SJSA1 (cell line): ENCODE measurements around the gene GRID2. TPM values are rescaled to one million over a fixed set of nuclear protein-coding genes. Genes with fewer than 3 reads are reported as not detected.

Experiments used
- DNase-seq, 2 experiments: peaks; one replicate each; pipeline ENCODE4 v3.0.0-alpha.2; 2015 to 2020; ENCODE audit warnings: low spot score in 2 of 2, low read depth in 1 of 2
- H3K27ac ChIP-seq: fragments of 250-450 bp; sonication (Bioruptor Pico); 2 replicates; pipeline ENCODE4 v1.5.1; 2020; ENCODE audit warnings: mild to moderate bottlenecking, moderate library complexity
- H3K27me3 ChIP-seq: fragments of 250-450 bp; sonication (Bioruptor Pico); replicated peaks from 2 replicates; pipeline ENCODE4 v1.5.1; 2020; ENCODE audit warnings: mild to moderate bottlenecking, moderate library complexity
- H3K36me3 ChIP-seq: fragments of 250-450 bp; sonication (Bioruptor Pico); 2 replicates; pipeline ENCODE4 v1.5.1; 2020; ENCODE audit warnings: mild to moderate bottlenecking
- H3K4me1 ChIP-seq: fragments of 250-450 bp; sonication (Bioruptor Pico); replicated peaks from 2 replicates; pipeline ENCODE4 v1.6.1; 2021; ENCODE audit warnings: mild to moderate bottlenecking
- H3K4me3 ChIP-seq: fragments of 250-450 bp; sonication (Bioruptor Pico); 2 replicates; pipeline ENCODE4 v1.5.1; 2020; ENCODE audit warnings: mild to moderate bottlenecking
- H3K9me3 ChIP-seq: fragments of 250-450 bp; sonication (Bioruptor Pico); replicated peaks from 2 replicates; pipeline ENCODE4 v1.5.1; 2020; ENCODE audit warnings: mild to moderate bottlenecking
- total RNA-seq: library from RNA; depleted of rRNA; stranded (reverse); fragments of >200 nt; shearing (Covaris generic); gene quantifications from 2 replicates; pipeline ENCODE4 v1.2.3, GENCODE V29; 2014; rRNA removed

GRID2 gene
- total RNA-seq = not detected in 2 replicates

DNA sequence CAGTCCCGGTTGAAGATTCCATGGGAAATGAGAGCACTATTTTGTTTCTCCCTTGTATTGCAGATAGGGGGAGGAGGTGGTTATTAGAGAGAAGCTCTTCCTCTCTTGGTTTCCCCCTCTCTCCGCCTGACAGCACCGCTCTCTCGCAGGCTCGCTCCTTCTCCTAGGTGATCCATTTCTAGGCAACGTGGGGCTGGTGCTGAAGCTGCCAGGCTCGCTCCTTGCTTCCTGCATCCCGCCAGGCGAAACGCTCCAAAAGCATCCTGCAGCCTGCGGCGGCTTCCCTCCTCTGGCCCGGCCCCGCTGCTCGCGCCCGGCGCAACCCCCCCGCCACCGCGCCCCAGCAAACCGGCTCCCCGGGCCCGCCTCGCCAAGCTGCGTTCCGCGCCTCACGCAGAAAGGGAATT lies at the start of gene GRID2:
TSS of gene GRID2 (plus strand) at position 346 of the 407 bp plus-strand sequence.
- Histone ChIP-seq H3K4me1 (peaks cover 12% of the 10 kb centered on the region), H3K9me3 (no peaks in the 10 kb centered on the region), H3K36me3 (no peaks in the 10 kb centered on the region), H3K27ac (no peak within 1 kb of the TSS), H3K4me3 (no peak within 1 kb of the TSS), H3K27me3 (peaks cover 63% of the 10 kb centered on the region)
- peak in 1 of 2 experiments; percentile 7 for DNase-seq

DNA sequence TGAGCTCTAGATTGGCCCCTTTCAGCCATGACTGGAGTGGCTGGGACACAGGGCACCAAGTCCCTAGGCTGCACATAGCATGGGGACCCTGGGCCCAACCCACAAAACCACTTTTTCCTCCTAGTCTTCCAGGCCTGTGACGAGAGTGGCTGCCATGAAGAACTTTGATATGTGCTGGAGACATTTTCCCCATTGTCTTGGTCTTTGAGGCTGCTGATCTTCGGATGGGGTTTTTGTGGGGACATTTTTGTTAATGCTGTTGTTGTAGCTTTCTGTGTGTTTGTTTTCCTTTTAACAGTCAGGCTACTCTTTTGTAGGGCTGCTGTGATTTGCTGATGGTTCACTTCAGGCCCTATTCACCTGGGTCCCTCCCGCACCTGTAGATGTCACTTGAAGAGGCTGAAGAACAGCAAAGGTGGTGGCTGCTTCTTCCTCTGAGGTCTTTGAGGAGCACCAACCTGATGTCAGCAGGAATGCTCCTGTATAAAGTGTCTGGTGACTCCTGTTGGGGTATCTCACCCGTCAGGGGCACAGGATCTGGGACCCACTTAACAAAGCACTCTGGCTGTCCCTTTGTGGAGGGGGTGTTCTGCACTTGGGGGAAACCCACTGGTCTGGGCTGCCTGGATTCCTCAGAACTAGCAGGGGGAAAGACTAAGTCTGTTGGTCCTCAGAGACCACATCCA lies 49.6 kb upstream of the GRID2 start:
- Histone ChIP-seq H3K36me3 (no peaks in the 10 kb centered on the region), H3K4me1 (no peaks in the 10 kb centered on the region), H3K9me3 (no peaks in the 10 kb centered on the region), H3K27ac (no peak overlapping the region), H3K27me3 (no peaks in the 10 kb centered on the region), H3K4me3 (no peak overlapping the region)
- no peak for DNase-seq

DNA sequence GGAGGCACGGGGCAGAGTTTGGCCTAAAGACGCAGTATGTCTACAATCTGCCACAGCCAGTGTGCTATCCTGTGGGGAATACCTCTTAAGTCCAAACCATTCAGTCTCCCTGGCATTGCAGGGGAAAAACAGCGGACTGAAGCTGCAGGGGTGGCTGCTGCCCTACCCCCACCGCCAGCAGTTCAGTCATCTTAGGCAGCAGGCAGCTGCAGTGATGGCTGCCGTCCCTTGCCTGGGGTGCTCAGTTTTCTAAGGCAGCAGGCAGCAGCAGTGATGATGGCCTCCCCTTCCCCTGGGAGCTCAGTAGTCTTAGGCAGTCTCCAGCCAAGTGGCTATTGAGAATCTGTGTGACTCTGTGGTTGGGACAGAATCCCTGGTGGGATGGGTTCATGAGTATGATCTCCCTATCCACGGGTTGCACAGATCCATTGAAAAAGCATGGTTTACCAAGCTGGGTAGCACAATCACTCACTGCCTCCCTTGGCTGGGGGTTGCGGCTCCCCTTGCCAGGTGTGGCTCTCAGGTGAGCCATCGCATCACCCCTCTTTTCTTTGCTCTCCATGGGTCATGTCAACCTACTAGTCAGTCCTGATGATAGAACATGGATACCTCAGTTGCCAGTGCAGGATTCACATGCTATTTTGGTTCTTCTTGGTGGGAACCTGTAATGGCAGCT lies 48.9 kb upstream of the GRID2 start:
- Histone ChIP-seq H3K27ac (no peak overlapping the region), H3K4me3 (no peak overlapping the region), H3K27me3 (no peaks in the 10 kb centered on the region), H3K36me3 (no peaks in the 10 kb centered on the region), H3K4me1 (no peaks in the 10 kb centered on the region), H3K9me3 (no peaks in the 10 kb centered on the region)
- DNase-seq = no peak

GRCh38 chr4:92255920-92256244 lies 47.9 kb upstream of the GRID2 start:
- H3K36me3 ChIP-seq = no peaks in the 10 kb centered on the region
- H3K27me3 ChIP-seq = no peaks in the 10 kb centered on the region
- no peak for DNase-seq
- H3K4me1 ChIP-seq = no peaks in the 10 kb centered on the region
- no peak overlapping the region for H3K27ac ChIP-seq
- no peak overlapping the region for H3K4me3 ChIP-seq
- no peaks in the 10 kb centered on the region for H3K9me3 ChIP-seq

GRCh38 chr4:92257931-92258857 lies 45.6 kb upstream of the GRID2 start:
- Histone ChIP-seq H3K4me3 (no peak overlapping the region), H3K4me1 (no peaks in the 10 kb centered on the region), H3K27me3 (no peaks in the 10 kb centered on the region), H3K27ac (no peak overlapping the region), H3K36me3 (no peaks in the 10 kb centered on the region), H3K9me3 (no peaks in the 10 kb centered on the region)
- DNase-seq = no peak

DNA sequence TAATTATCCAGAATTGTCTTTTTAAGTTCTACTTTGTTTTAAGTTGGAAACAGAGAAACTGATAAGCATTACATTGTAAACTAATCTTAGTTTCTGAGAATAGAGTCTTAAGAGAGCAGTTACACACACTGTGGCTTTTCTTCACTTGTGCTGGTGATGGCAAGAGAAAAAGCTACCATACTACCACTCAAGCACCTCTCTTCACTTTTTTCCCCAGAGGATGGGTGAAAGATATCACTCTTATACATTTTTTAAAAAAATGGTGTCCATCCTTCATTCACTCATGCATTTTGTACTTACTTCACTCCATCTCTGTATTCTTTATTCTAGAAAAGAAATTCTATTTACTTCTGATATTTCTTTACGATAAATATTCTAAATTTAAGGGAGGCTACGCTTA lies 42.5 kb upstream of the GRID2 start:
- H3K36me3 ChIP-seq = no peaks in the 10 kb centered on the region
- H3K4me1 ChIP-seq = no peaks in the 10 kb centered on the region
- H3K27ac ChIP-seq = no peak overlapping the region
- H3K4me3 ChIP-seq = no peak overlapping the region
- no peak for DNase-seq
- H3K27me3 ChIP-seq = no peaks in the 10 kb centered on the region
- no peaks in the 10 kb centered on the region for H3K9me3 ChIP-seq

- Histone ChIP-seq H3K4me1 (no peaks in the 10 kb centered on the region), H3K9me3 (no peaks in the 10 kb centered on the region), H3K36me3 (no peaks in the 10 kb centered on the region), H3K27ac (no peak overlapping the region), H3K4me3 (no peak overlapping the region), H3K27me3 (no peaks in the 10 kb centered on the region)
- DNase-seq = no peak
Observed at GRCh38 chr4:92262371-92262770, 41.4 kb upstream of the GRID2 start.

DNA sequence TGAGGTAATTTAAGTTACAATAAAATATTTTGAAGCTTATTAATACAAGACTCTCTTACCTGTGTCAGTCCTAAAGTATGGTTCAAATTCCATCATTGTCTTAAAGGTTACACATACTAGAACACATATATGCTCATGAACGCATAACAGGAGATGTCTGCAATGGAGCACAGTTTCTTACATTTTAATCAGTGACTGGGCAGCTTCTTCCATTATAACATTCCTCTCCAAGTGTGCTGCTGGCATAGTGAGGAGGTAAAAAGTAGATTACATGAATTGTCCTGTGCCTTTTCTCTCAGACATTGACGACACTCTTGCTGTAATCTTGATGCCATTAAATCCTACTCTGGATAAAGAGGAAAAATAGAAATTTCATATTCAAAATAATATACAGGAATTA lies 40.8 kb upstream of the GRID2 start:
- Histone ChIP-seq H3K27me3 (no peaks in the 10 kb centered on the region), H3K4me1 (no peaks in the 10 kb centered on the region), H3K36me3 (no peaks in the 10 kb centered on the region), H3K4me3 (no peak overlapping the region), H3K9me3 (no peaks in the 10 kb centered on the region), H3K27ac (no peak overlapping the region)
- no peak for DNase-seq

GRCh38 chr4:92263575-92263974 lies 40.2 kb upstream of the GRID2 start:
- H3K4me1 ChIP-seq = no peaks in the 10 kb centered on the region
- H3K4me3 ChIP-seq = no peak overlapping the region
- no peak overlapping the region for H3K27ac ChIP-seq
- no peak for DNase-seq
- no peaks in the 10 kb centered on the region for H3K9me3 ChIP-seq
- no peaks in the 10 kb centered on the region for H3K36me3 ChIP-seq
- no peaks in the 10 kb centered on the region for H3K27me3 ChIP-seq

DNA sequence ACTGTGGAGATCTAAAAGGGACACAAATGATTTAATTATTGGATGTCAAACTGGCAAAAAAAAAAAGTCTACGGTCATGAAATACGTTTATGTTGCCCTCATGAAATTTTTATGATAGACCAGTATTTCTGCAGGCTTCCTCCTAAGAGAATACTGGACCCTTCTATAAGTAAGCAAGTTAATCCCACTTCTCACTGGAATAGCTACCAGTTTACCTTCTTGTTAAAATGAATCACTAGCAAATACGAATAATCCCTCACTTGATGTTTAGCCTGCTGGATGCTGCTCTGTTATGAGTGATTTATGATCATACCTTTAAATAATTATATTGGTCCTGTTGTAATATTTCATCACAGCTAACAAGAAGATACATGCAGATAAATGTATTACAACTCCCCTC lies 39.6 kb upstream of the GRID2 start:
- Histone ChIP-seq H3K36me3 (no peaks in the 10 kb centered on the region), H3K9me3 (no peaks in the 10 kb centered on the region), H3K27ac (no peak overlapping the region), H3K27me3 (no peaks in the 10 kb centered on the region), H3K4me1 (no peaks in the 10 kb centered on the region), H3K4me3 (no peak overlapping the region)
- no peak for DNase-seq

DNA sequence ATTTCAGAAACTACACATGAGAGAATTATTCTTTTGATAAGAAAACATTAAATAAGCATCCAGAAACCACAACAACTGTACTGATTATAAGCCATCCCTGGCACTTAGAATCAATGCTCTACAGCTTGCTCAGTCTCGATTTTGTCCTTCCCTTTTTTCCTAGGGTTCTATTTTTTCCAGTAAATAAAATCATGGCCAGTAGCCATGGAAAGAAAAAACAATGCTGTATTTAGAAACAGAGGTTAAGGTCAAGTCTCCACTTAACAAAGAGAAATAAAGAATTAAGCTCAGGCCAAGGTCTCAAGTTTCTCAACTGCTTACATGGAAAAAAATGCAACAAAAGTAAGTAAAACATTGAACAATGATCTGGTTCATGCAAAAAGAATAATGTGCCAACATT lies 38.7 kb upstream of the GRID2 start:
- Histone ChIP-seq H3K9me3 (no peaks in the 10 kb centered on the region), H3K36me3 (no peaks in the 10 kb centered on the region), H3K27me3 (no peaks in the 10 kb centered on the region), H3K4me3 (no peak overlapping the region), H3K27ac (no peak overlapping the region), H3K4me1 (no peaks in the 10 kb centered on the region)
- no peak for DNase-seq

DNA sequence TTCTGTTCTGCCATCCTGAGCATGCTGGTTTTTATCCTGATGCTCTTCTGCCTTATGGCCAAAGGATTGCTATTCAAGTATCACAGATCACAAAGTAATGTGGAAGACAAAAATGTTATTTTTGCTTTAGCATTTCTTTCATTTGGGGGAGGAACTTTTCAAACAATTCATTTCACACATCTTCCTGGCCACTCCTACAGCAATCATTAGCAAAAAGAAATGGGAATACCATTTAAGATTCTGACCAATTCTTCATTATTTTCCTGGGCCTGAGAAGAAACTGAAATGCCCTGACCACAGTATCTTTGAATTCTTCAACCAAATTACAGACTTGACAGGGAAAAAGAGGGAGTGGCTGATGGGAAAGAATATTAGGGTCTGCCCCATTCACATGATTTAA lies 38.0 kb upstream of the GRID2 start:
- Histone ChIP-seq H3K4me1 (no peaks in the 10 kb centered on the region), H3K27me3 (no peaks in the 10 kb centered on the region), H3K36me3 (no peaks in the 10 kb centered on the region), H3K4me3 (no peak overlapping the region), H3K27ac (no peak overlapping the region), H3K9me3 (no peaks in the 10 kb centered on the region)
- DNase-seq = no peak

DNA sequence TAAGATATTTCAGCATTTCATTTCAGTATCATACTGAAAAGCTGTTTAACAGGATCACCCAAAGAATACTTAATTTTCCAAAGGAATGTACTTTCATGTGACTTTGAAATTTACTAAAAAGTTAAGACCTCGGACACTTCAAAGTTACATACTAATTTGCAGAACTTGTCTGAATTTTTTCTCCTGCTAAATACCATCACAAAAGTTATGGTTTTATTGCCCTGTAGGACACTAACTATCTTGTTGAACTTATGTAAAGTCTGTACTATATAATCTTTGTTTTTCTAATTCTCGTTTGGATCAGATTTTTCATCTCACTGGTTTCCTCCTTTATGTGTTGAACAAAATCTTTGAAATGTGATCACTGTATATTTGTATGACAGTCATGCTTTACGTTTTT lies 37.2 kb upstream of the GRID2 start:
- no peak for DNase-seq
- no peak overlapping the region for H3K4me3 ChIP-seq
- no peaks in the 10 kb centered on the region for H3K27me3 ChIP-seq
- H3K27ac ChIP-seq = no peak overlapping the region
- no peaks in the 10 kb centered on the region for H3K4me1 ChIP-seq
- H3K9me3 ChIP-seq = no peaks in the 10 kb centered on the region
- no peaks in the 10 kb centered on the region for H3K36me3 ChIP-seq

GRCh38 chr4:92268642-92269041 lies 35.1 kb upstream of the GRID2 start:
- Histone ChIP-seq H3K27ac (no peak overlapping the region), H3K4me3 (no peak overlapping the region), H3K4me1 (no peaks in the 10 kb centered on the region), H3K9me3 (no peaks in the 10 kb centered on the region), H3K36me3 (no peaks in the 10 kb centered on the region), H3K27me3 (no peaks in the 10 kb centered on the region)
- DNase-seq = no peak
